DMS153 (cell line): ENCODE measurements around the gene IFT22.
"Not testable (repeated sequence)": the region's sequence is repeated elsewhere in the genome, so short reads cannot be mapped to it uniquely, and the experiment has no call there.

ENCODE experiments used
- DNase-seq: peaks from one replicate; lab custom pipeline; 2025; lab: John Stamatoyannopoulos, UW

The IFT22 gene

DNA sequence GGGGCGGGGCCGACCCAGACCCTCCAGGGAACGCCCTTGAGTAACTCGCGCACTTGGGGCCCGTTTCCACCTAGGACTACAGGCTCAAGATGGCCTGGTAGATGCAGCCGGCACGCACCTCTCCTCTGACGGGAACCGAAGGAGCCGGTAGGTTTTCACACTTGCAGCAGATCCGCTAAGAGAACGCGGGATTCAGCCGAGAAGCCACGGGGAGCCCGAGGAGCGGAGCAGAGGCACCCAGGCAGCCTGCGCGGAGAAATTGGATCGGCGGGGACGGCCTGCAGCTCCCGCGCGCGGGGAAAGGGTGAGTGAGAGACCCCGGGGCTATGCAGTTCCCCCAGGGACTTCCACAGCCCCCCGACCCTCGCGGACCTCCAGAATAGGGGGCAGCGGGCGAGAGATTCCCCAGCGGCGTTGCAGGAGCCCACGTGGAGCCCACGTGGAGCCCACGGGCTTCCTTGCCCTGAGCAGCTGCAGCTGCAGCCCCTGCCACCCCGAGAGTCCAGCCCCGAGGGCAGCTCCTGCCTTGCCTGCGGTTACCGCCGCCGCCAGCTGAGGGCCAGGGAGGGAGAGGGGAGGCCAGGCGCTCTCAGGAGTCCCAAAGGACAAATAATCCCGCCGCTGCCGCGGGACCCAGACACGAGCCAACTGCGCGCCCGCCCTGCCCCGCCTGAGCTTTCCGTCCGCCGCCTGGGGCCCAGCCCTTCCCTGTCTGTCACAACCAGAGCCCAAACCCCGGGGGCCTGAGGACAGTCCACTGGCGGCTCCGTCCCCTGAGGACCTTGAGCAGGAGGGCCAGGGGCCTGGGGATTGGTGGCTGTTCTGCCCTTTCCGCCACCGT lies 13.1 kb downstream of the IFT22 start:
- no peak for DNase-seq

DNA sequence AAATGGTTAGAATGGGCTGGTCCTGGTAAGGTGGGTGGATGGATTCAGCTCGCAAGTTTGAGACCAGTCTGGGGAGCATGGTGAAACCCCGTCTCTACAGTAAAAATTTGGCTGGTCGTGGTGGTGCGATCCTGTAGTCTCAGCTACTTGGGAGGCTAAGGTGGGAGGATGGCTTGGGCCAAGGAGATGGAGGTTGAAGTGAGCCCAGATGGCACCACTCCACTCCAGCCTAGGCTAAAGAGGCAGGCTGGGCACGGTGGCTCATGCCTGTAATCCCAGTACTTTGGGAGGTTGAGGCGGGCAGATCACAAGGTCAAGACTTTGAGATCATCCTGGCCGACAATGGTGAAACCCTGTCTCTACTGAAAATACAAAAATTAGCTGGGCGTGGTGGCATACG lies 15.3 kb downstream of the IFT22 start:
- no peak for DNase-seq

DNA sequence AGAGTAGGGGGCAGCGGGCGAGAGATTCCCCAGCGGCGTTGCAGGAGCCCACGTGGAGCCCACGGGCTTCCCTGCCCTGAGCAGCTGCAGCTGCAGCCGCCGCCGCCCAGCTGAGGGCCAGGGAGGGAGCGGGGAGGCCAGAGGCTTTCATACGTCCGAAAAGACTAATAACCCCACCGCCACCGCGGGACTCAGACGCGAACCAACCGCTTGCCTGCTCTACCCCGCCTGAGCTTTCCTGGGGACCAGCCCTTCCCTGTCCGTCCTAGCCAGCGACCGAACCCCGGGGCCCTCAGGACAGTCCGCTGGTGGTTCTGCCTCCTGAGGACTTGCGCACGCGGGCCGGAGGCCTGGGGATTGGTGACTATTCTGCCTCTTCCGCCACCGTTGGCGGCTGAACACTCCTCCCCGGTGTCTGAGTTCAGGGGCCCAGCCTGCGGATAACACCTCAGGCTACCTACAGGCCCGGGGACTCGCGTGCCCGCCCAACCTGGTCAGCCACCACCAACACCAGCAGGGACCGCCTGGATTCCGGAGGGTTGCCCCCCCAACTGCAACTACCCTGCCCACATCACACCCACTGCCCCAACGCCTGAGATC lies 18.4 kb downstream of the IFT22 start:
- no peak for DNase-seq

DNA sequence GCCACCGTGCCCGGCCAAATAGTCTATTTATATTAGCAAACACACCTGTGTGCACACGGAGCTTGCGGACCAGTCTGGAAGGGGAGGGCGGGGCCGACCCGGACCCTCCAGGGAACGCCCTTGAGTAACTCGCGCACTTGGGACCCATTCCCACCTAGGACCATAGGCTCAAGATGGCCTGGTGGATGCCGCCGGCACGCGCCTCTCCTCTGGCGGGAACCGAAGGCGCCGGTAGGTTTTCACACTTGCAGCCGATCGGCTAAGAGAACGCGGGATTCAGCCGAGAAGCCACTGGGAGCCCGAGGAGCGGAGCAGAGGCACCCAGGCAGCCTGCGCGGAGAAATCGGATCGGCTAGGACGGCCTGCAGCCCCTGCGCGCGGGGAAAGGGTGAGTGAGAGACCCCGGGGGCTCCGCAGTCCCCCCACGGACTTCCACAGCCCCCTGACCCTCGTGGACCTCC lies 18.9 kb downstream of the IFT22 start:
- no peak for DNase-seq

DNA sequence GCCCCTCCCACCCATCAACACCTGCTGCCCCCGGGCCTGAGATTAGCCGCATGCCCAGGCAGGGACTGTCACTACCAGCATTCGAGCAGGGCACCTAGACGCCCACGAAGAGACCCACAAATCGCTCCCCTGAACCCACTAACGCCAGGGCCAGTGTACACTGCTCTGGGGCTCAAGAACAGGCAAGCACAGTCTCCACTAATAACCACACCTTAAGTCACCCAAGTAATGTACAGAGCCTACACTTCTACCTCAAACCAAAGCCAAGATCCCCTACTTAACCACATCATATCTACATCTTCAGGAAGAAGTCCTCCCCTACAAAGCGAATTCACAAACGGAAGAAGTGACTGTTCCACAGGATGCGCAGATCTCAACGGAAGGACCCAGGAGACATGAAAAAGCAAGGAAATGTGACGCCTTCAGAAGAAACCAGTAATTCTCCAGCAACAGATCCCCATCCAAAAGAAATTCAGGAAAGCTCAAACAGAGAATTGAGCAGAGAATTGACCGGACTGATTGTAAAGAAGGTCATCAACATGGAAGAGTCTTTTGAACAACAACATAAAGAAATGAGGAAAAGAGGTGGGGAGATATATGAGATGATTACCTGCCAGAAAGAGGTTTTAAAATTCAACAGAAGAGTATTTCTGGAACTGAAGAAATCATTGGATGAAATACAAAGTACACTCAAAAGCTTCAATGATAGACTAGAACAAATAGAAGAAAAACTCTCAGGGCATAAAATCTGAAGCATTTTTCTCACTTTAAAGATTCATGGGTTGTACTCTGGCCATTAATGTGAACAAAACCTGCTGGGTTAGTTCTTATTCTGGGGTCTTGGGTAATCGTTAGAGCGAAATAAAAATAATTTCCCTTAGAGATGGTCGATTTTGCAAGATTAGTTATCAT lies 20.9 kb downstream of the IFT22 start:
- no peak for DNase-seq

DNA sequence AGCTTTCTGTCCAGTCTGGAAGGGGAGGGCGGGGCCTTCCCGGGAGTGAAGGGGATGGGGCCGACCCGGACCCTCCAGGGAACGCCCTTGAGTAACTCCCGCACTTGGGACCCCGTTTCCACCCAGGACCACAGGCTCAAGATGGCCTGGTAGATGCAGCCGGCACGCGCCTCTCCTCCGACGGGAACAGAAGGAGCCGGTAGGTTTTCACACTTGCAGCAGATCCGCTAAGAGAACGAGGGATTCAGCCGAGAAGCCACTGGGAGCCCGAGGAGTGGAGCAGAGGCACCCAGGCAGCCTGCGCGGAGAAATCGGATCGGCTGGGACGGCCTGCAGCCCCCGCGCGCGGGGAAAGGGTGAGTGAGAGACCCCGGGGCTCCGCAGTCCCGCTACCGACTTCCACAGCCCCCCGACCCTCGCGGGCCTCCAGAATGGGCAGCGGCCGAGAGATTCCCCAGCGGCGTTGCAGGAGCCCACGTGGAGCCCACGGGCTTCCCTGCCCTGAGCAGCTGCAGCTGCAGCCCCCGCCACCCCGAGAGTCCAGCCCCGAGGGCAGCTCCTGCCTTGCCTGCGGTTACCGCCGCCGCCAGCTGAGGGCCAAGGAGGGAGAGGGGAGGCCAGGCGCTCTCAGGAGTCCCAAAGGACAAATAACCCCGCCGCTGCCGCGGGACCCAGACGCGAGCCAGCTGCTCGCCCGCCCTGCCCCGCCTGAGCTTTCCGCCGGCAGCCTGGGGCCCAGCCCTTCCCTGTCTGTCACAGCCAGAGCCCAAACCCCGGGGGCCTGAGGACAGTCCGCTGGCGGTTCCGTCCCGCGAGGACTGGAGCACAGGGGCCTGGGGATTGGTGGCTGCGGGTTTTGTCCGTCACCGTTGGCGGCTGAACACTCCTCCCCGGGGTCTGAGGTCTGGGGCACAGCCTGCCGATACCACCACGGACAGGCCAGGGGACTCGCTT lies 21.8 kb downstream of the IFT22 start:
- no peak for DNase-seq

DNA sequence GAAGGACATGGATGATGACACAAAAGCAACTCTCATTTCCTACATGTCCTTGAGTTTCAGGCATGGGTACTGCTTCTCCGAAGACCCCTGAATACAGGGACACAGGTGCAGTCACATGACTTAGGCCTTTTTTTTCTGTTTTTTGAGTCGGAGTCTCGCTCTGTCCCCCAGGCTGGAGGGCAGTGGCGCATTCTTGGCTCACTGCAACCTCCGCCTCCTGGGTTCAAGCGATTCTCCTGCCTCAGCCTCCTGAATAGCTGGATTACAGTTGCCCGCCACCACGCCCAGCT lies 26.8 kb downstream of the IFT22 start:
- no peak for DNase-seq

DNA sequence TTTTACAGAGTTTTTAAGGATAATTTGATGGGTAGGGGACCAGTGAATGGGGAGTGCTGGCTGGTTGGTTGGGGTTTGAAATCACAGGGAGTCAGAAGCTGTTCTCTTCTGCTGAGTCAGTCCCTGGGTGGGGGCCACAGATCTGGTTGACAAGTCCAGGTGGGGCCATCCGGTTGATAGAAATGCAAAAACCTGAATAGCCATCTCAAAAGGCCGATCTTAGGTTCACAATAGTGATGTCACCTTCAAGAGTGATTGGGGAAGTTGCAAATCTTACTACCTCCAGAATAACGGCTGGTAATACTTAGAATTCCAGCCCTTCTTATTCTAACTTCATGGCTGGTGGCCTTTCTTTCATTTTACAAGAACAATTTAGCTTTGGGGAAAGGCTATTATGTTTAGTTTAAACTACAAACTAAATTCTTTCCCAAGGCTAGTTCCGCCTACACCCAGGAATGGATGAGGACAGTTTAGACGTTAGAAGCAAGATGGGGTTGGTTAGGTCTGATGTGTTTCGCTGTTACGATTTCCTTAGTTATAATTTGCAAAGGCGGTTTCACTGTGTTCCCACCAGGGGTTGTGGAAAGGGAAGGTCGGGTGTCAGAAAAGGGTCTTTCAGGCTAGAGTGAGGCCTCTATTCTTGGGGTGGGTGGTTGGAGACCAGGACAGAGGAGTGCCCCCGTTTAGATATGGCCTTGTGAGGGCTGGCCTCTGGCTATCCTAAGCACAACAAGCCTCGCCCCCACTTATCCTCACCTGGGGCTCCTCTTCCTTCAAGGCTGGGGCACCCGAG lies 27.4 kb downstream of the IFT22 start:
- DNase-seq = no peak

DNA sequence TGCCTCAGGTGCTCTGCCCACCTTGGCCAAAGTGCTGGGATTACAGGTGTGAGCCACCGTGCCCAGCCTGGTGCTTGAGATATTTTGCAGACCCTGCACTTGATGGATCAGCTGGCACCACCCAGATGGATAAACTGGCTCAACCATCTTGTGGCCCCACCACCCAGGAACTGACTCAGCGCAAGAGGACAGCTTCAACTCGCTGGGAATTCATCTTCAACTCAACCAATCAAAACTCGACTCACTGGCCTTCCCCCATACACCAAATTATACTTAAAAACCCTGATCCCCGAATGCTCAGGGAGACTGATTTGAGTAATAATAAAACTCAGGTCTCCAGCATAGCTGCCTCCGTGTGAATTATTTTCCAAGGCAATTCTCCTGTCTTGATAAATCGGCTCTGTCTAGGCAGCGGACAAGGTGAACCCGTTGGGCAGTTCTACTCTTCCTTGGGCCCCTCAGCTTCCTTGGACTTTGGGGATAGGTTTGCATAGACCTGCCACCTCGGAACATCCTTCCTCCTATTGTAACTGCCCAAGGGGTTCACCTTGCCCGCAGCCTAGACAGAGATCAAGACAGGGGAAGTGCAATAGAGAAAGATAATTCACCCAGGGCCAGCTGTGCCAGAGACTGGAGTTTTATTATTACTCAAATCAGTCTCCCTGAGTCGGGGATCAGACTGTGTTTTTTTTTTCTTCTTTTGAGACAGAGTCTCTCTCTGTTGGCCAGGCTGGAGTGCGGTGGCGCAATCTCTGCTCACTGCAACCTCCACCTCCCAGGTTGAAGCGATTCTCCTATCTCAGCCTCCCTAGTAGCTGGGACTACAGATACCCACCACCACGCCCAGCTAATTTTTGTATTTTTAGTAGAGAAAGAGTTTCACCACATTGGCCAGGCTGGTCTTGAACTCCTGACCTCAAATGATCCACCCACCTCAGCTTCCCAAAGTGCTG lies 28.3 kb downstream of the IFT22 start:
- not testable (repeated sequence) for DNase-seq

DNA sequence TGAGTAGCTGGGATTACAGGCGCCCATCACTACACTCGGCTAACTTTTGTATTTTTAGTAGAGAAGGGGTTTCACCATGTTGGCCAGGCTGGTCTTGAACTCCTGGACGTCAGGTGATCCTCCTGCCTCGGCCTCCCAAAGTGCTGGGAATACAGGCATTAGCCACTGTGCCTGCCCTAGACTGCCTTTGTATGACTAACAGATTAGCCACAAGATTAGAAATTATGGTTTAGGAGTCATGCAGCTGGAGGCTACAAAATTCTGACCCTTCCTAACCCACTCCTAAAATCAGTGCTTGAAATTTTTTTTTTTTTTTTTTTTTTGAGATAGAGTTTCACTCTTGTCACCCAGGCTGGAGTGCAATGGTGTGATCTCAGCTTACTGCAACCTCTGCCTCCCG lies 29.0 kb downstream of the IFT22 start:
- not testable (repeated sequence) for DNase-seq

DNA sequence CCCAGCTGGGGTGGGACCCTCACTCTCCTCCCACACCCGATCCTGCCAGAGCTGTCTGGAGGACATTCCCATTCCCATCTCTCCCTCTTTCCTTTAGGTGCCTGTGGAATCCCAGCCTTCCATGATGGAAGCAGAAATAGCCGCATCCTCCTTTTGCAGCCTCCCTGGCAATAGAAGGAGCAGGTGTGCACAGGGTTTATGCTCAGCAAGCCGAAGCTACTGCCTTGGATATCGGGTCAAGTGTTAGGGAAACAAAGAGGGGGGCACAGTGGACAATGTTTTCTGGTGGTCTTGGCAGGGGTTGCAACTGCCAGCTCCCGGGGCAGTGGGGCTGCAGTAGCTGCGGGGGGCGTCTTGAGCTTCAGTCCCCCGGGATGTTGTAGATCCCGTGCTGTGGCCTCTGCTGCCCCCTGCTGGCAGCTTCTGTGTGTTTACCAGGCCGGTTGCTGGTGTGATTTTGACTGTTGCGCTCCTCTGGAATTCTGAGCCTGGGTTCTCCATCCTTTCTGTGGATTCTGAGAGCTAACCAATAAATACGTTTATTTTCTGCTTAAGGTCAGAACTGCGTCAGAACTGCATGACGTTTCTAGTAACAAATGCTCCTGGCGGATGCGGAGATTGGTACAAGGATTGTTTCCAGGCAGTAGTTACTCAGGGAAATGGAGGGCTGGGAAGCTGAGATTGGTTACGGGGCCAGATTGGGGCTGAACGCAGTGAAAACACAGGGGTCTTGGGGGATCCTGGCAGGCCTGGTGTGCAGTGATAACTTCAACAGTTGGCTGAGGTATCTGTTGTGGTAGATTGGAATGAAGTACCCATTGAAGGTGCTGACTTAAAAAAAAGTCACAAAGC lies 31.2 kb downstream of the IFT22 start:
- not testable (repeated sequence) for DNase-seq

DNA sequence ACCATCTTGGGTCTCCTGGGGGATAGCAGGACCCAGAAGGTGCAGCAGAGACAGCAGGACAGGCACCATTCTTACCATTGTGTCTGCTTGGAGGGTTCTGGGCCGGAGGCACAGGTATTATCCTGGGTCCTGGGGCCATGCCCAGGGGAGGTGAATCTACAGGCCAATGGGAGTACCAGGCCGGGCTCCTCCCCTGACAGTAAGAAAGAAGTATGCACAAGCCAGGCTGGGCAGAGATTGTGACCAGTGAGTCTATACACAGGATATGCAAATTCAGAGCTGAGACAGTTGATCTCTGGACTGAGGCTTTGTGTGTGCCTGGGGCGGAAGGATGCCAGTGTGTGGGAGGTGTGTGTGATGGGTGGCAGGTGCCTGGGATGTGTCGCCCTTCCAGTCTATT lies 31.9 kb downstream of the IFT22 start:
- DNase-seq = not testable (repeated sequence)

DNA sequence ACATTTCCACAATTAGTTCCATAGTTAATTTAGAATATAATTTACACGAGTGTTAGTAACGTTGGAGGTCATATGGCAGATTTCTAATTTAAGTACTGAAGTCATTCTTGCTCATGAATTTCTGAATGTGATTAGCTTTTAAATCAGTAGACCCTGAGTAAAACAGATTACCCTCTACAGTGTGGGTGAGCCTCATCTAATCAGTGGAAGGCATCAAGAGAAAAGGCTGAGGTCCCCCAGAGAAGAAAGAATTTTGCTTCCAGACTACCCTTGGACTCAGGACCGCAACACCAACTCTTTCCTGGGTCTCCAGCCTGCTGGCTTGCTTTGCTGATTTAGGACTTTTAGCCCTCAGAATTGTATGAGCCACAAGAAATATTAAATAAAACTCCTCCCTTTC lies 33.2 kb downstream of the IFT22 start:
- no peak for DNase-seq

DNA sequence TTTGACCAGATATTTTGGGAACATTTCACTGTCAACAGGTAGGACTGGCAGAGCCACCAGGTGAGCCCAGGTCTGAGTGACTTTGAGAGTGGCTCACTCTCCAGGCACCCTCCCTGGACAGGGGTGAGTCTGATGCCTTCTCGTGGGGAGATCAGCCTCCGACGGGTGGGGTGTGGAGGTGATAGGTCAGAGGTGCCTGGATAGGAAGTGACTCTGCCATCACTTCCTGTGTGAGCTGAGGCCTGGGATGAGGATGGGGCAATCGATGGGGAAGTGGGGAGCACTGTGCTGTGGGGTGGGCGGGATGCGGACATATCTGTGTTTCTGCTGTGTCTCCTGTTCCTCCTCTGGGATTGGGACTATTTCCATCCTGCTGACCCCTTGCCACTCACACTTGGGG lies 34.6 kb downstream of the IFT22 start:
- DNase-seq = no peak

DNA sequence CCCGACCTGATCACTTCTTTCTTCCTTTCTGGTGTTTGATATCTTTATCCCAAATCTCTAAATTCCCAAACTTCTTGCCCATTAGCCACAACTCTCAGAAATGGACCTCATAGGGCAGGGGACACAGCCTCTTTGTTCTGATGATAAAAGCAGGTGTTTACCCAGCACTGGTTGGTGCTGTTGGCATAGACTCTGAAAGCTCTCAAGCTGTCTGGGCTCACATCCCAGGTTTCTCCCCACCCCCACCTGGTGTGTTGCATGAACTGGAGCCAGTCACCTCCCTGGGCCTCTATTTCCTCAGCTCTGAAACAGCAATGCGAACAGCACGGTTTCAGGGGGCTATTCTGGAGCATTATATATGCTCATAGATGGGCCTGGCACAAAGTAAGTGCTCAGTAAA lies 35.7 kb downstream of the IFT22 start:
- DNase-seq = not testable (repeated sequence)

DNA sequence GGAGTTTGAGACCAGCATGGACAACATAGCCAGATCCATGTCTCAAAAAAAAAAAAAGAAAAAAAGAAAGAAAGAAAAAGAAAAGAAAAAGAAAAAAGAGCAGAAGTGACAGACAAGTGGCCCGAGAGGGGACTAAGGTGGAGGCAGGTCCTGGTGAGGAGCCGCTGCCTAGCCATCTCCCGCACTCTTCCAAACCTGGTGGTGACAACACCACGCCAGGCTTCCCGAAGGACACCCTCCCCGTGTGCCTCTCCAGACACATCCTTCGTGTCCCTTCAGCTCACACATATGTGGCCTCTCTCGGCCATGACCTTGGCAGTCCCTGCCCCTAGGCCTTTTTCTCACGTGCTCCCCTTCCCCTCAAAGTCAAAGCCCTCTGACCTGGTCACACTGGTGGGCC lies 36.4 kb downstream of the IFT22 start:
- DNase-seq = no peak

DNA sequence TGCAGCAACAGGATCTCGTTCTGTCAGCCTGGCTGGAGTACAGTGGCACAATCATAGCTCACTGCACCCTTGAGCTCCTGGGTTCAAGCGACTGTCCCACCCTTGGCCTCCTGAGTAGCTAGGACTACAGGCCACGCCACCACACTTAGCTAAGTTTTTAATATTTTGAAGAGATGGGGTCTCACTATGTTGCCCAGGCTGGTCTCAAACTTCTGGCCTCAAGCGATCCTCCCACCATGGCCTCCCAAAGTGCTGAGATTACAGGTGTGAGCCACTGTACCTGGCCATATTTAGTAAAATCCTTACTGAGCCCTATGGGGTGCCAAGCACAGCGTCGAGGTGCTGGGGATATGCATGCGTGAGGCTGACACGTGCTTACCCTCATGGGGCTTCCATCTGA lies 40.7 kb downstream of the IFT22 start:
- not testable (repeated sequence) for DNase-seq

DNA sequence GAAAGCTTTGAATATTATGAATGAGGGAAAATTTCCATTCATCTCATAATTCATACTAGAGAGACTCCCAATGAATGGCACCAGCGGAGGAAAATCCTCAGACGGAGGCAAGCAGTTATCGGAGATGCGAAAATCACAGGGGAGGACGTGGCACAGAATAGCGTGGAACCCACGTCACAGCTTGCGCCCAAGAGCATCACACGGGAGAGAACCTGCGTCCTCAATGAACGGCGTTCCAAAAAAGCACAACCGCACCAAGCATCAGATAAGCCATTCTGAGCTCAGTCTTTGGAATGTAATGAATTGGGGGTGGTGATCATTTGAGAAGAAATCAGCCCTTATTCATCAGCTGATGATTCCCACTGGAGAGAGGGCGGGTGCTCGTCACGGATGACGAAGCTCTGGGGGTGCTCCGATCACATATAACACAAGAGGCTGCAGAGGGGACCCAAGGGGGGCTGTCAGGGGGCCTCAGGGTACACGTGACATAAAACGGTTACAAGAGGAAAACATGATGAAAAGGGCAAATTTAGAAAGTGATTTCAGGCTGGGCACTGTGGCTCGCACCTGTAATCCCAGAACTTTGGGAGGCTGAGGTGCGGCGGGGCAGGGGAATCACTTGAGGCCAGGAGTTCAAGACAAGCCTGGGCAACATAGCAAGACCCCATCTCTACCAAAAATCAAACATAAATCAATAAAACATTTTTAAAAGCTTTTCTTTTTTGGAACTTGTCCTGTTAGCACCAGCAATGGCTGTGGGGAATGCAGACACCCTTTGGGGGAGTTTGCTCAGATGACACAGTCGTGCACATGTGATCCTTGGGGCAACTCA lies 42.9 kb downstream of the IFT22 start:
- no peak for DNase-seq
